GM13976 (cell line): ENCODE data around the gene HS1BP3.
A peak's percentile ranks its signal among the peaks of the same experiment; 100 is the strongest.

ENCODE experiments used
- DNase-seq: peaks from one replicate; pipeline ENCODE4 v3.0.0; 2012; ENCODE audit warnings: low spot score
- in situ Hi-C: fragments of 300-500 bp; cut with MboI; formaldehyde crosslinking; loops from one replicate; pipeline ENCODE4 v1.12.0; 2022; ENCODE audit warnings: low sequenced_read_pairs, mixed read lengths, inconsistent platforms; ENCODE audit not compliant: unreplicated experiment
- TF ChIP-seq, protein P1 (sequence below): IDR thresholded peaks from 2 replicates; pipeline ENCODE4 v1.5.1; 2012; ENCODE audit warnings: borderline replicate concordance, mild to moderate bottlenecking; ENCODE audit not compliant: insufficient read depth; ENCODE audit errors: extremely low read depth, missing control alignments, control extremely low read depth

The HS1BP3 gene

DNA sequence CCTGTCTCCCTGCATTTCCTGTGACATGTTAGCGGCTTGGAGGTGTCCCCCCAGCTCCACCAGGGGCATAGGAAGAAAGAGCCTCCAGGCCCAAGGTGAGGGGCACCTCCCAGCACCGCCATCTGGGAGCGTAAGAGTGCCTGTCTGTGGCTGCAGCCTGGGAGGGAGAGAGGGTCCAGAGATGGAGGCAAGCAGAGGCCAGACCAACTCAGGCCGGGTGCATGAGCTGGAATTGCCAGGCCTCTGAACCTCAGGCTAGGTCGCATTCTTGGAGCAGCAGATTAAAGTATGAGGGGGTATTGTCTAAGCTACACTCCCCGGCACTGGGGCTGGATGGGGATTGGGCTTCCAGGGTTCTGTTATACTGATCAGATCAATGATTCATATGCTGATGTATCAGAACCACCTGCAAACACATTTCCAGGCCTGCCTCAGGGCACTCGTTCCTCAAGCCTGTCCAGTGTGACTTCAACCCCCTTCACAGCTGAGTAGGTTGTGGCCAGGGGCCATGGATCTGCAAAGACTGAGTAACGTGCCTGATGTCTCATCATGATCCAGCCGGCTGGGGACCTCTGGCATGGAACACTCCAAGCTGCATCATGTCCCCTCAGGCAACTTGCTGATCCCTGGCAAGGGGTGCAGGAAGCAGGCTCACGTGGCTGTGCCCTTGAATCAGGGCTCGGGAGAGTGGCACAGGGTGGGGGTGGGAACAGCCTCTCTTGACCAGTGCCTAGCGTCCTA lies 73.2 kb downstream of the HS1BP3 start:
- DNase-seq = no peak
- in situ Hi-C loops = no loop called here
- TF ChIP-seq, protein P1, sequence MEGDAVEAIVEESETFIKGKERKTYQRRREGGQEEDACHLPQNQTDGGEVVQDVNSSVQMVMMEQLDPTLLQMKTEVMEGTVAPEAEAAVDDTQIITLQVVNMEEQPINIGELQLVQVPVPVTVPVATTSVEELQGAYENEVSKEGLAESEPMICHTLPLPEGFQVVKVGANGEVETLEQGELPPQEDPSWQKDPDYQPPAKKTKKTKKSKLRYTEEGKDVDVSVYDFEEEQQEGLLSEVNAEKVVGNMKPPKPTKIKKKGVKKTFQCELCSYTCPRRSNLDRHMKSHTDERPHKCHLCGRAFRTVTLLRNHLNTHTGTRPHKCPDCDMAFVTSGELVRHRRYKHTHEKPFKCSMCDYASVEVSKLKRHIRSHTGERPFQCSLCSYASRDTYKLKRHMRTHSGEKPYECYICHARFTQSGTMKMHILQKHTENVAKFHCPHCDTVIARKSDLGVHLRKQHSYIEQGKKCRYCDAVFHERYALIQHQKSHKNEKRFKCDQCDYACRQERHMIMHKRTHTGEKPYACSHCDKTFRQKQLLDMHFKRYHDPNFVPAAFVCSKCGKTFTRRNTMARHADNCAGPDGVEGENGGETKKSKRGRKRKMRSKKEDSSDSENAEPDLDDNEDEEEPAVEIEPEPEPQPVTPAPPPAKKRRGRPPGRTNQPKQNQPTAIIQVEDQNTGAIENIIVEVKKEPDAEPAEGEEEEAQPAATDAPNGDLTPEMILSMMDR = no peak

DNA sequence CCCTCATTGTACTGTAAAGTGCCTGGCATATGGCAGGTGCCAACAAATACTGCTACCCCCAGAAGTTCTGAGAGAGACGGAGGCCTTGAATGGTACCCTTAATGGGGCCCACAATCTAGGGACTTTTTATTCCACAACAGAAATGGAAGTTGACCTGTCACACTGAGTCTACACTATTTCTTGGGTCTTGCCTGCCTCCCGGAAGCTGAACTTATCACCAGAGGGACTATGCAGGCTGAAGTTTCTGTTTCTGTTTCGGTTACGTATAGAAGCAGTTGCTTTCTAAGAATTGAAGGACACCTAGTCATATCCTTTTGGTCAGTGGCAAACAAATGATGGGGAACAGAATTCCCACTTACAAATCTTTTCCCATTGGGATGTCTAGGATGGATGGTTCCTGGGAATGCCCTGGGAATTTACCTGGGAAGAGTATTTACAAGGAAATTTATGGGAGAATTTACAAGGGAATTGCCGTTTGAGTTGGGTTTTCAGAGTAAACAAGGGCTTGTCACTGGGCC lies 74.2 kb downstream of the HS1BP3 start:
- TF ChIP-seq, protein P1 = no peak
- in situ Hi-C loops = no loop called here
- peak; percentile 80 for DNase-seq

DNA sequence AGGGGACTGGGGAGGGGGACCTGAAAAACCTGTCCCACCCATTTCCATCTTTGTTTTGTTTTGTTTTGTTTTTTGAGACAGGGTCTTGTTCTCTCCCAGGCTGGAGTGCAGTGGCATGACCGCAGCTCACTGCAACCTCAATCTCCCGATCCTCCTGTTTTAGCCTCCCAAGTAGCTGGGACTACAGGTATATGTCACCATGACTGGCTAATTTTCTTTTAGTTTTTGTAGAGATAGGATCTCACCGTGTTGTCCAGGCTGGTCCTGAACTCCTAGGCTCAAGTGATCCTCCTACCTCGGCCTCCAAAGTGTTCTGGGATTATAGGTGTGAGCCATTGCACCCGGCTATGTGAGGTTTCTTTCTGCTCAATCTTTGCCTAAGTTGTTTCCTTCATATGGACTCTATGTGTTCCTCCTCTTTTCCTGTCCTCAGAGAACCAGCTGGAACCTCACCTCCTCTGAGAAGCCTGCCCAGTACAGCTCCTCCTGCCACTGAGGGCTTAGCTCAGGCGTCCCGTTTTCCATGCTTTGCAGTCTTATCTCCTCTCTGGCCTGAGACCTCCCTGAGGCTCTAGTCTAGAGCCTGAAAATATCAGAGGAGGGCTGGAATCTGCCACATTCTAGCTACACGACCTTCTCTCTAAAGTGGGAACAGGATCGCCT lies 74.8 kb downstream of the HS1BP3 start:
- TF ChIP-seq, protein P1 = no peak
- in situ Hi-C loops = no loop called here
- DNase-seq = no peak

DNA sequence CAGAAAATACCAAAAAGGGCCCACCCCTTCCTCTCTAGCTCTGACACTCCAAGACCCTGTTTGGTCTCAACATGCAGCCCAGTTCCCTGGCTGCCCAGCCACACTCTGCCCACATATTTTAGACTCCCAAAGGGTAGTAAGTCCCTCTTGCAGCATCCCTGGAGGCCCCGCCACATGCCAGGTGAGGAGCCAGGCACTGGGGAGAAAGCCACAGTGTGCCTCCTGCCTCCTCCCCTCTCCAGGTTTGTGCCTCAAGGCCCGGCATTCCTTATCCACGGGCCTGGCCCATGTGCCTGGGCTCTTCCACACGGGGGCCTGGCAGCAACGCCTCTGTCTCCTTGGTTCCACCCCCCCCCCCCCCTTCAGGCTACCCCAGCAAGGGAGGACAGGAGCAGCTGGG lies 75.5 kb downstream of the HS1BP3 start:
- TF ChIP-seq, protein P1 = no peak
- in situ Hi-C loops = no loop called here
- DNase-seq = no peak

DNA sequence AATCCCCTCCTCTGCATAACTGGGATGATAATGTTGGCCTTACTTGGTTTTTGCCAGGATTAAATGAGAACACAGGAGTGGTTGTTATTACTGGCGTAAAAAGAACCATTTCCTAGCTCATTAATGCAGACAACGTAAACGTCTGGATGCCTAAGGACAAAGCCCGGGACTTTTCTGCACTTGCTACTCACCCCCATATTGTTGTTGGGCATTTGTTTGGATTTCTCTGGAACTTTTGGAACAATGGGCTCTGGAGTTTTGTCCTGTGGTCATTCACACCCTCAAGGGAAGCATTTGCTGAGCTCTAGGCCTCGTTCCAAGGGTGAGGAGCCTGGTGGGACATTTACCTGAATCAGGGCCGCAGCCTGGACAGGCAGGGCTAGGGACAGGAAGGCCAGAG lies 76.0 kb downstream of the HS1BP3 start:
- DNase-seq = no peak
- in situ Hi-C loops = no loop called here
- TF ChIP-seq, protein P1 = no peak

DNA sequence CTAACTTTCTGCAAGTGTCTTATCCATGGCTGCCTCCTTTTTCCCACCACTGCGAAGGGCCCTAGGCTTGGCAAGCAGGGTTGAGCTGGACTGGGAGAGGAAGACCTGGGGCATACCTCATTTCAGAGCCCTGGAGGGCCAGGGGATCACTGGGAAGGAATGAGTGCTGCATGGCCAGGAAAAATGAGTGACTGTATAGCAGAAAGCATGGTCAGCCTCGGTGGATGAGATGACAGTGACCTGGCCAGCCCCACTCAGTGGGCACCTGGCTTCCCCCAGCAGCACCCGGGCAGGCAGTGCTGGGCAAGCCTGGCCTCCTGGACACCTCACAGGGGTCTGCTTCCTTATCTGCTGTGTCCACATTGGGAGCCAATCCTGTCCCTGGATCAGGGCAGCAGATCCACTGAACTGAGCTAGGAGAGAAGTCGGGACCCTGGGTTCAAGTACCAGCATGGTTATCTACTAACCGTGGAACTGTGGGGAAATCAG lies 76.4 kb downstream of the HS1BP3 start:
- TF ChIP-seq, protein P1 = no peak
- in situ Hi-C loops = no loop called here
- no peak for DNase-seq
